Measurements from ENCODE around the gene S1PR3.

Gene S1PR3

DNA sequence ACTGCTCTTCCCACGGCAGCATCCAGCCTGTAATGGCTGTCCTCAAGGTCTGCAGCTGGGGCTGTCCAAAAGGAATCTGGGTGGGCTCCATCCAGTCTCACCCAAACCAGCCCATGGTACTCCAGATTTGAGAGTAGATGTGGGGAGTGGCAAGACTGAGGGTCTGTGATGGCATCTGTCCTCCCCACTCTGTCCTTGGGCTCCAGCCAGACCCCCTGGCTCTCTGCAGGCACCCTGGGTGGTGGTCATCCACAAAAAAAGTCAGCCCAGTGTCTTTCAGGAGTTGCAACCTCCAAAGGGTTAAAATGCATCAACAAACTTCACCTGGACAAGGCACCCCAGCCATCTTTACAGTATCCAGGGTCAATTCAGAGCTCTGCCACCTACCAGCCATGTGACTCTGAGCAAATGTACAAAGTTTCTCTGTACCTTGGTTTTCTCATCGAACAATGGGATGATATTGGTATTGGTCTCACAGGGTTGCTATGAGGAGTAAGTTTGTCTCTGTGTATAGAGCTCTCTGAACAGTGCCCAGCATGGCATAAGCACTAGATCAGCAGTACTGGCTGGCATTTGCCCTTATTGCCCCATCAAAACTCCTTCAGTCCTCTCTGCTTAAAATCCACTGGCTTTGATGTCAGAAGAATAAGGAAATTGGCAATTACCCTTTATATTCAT, 7.3 kb upstream of the S1PR3 start:
- DNase-seq (ENCODE audit: low read depth in 2 of 2) = no peak
- H3K4me3 ChIP-seq (replicated peaks in 1 of 2; ENCODE audit: low read depth in 2 of 2, low read length in 2 of 2) = no peak overlapping the region
- TF ChIP-seq, protein P1, sequence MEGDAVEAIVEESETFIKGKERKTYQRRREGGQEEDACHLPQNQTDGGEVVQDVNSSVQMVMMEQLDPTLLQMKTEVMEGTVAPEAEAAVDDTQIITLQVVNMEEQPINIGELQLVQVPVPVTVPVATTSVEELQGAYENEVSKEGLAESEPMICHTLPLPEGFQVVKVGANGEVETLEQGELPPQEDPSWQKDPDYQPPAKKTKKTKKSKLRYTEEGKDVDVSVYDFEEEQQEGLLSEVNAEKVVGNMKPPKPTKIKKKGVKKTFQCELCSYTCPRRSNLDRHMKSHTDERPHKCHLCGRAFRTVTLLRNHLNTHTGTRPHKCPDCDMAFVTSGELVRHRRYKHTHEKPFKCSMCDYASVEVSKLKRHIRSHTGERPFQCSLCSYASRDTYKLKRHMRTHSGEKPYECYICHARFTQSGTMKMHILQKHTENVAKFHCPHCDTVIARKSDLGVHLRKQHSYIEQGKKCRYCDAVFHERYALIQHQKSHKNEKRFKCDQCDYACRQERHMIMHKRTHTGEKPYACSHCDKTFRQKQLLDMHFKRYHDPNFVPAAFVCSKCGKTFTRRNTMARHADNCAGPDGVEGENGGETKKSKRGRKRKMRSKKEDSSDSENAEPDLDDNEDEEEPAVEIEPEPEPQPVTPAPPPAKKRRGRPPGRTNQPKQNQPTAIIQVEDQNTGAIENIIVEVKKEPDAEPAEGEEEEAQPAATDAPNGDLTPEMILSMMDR (IDR thresholded peaks at IDR 0.05; ENCODE audit: low read depth, low read length) = no peak

DNA sequence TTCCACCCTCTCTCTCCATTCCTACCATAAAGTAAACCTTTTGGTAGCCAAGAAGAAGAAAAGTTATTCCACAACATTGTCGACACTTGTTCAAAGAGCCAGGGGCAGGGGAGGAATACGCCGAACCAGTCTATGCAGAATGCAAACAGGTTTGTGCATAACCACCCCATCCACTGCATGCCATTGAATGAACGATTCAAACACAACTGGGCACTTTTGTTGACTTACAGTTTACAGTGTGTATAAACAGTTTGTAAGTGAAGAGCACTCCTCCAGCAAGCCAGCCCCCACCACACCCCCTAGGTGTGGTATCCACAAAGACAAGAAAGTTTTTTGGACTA, 6.8 kb upstream of the S1PR3 start:
- TF ChIP-seq, protein P1 (IDR thresholded peaks at IDR 0.05; ENCODE audit: low read depth, low read length) = no peak
- no peak for DNase-seq (ENCODE audit: low read depth in 2 of 2)
- no peak overlapping the region for H3K4me3 ChIP-seq (replicated peaks in 1 of 2; ENCODE audit: low read depth in 2 of 2, low read length in 2 of 2)

GRCh38 chr9:88985616-88986015, 5.7 kb upstream of the S1PR3 start:
- H3K4me3 ChIP-seq (replicated peaks in 1 of 2; ENCODE audit: low read depth in 2 of 2, low read length in 2 of 2) = no peak overlapping the region
- TF ChIP-seq, protein P1 (IDR thresholded peaks at IDR 0.05; ENCODE audit: low read depth, low read length) = no peak
- no peak for DNase-seq (ENCODE audit: low read depth in 2 of 2)

GRCh38 chr9:88986776-88987175, 4.5 kb upstream of the S1PR3 start:
- DNase-seq (ENCODE audit: low read depth in 2 of 2) = no peak
- TF ChIP-seq, protein P1 (IDR thresholded peaks at IDR 0.05; ENCODE audit: low read depth, low read length) = no peak
- no peak overlapping the region for H3K4me3 ChIP-seq (replicated peaks in 1 of 2; ENCODE audit: low read depth in 2 of 2, low read length in 2 of 2)

DNA sequence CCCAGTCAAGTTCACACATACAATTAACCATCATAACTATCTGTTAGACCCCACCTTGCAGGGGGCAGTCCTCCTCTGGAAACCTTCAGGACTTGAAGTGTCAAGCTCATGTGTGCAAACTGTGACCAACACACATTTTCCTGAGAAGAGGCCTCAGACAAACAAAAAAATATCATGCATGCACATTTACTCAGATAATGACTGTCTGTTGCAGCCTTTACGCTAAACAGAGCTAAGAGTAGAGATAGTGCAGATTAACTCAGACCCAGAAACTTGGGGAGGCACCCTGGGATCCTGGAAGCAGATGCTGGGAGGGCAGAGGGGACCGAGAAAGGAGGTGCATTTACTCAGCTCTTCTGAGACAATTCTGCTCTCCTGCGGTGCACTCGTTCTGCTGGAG, 3.6 kb upstream of the S1PR3 start:
- no peak for DNase-seq (ENCODE audit: low read depth in 2 of 2)
- TF ChIP-seq, protein P1 (IDR thresholded peaks at IDR 0.05; ENCODE audit: low read depth, low read length) = no peak
- H3K4me3 ChIP-seq (replicated peaks in 1 of 2; ENCODE audit: low read depth in 2 of 2, low read length in 2 of 2) = no peak overlapping the region

DNA sequence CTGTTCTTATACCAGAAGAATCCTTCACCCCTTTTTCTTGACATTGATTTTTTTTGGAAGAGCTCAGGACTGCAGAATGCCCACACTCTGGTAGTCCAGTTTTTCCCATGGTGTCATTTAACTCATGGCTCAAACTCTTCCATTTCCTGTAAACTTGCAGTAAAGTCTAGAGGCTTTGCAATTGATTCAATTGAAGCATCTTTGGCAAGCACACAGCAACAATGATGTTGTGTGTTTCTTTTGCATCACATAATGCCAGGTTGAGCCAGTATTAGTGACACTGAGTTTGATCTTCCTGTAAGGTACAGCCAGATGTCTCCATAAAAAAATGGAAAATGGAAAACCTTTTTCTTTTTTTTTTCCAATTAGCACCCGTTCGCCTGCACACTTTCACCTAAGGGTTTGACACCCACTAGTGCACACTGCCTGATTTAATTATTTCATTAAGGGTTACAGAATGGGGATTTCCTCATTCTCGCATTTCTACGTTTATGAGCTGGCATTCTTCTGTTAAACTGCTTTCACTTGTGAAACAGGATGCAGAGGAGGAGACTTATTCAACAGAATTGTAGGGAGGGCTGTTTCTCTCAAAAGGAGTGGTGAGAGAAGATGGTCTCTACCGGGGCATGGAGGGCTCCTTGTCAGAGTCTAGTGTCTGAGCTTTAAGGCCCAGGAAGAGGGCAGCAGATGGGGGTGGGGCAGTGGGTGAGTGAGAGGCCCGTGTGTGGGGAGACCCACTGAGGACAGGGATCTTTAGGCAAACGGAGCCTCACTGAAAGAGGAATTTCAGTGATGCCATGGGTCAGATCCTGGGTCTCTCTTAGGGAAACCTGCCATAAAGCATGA, 2.2 kb upstream of the S1PR3 start:
- TF ChIP-seq, protein P1 (IDR thresholded peaks at IDR 0.05; ENCODE audit: low read depth, low read length) = no peak
- DNase-seq (ENCODE audit: low read depth in 2 of 2) = peak; percentile 73 to 84
- H3K4me3 ChIP-seq (replicated peaks in 1 of 2; ENCODE audit: low read depth in 2 of 2, low read length in 2 of 2) = no peak overlapping the region

Measured in cardiac fibroblast (primary cell).